Measurements from ENCODE around the gene WDR1.

- TF ChIP-seq EZH2 (IDR thresholded peaks at IDR 0.05; ENCODE audit: low read length, missing control alignments) (no peak), CTCF (conservative IDR thresholded peaks at IDR 0.05 in 1 of 2, IDR thresholded peaks at IDR 0.05 in 1 of 2; ENCODE audit: low read depth in 1 of 2, low read length in 2 of 2) (no peak)
Observed at GRCh38 chr4:10078481-10079233, 37.9 kb downstream of the WDR1 start.
